HG03354 (cell line): ENCODE measurements around the gene ABCC2.
"Not testable (repeated sequence)": the region's sequence is repeated elsewhere in the genome, so short reads cannot be mapped to it uniquely, and the experiment has no call there.

Source experiments
- ATAC-seq: cut with Tn5 transposase; IDR thresholded peaks from one replicate; pipeline ENCODE4 v1.9.1; 2021; ENCODE audit warnings: mild to moderate bottlenecking; ENCODE audit not compliant: unreplicated experiment, poor library complexity, severe bottlenecking

Gene ABCC2

GRCh38 chr10:99805190-99805589, 22.8 kb downstream of the ABCC2 start:
- ATAC-seq = no peak

DNA sequence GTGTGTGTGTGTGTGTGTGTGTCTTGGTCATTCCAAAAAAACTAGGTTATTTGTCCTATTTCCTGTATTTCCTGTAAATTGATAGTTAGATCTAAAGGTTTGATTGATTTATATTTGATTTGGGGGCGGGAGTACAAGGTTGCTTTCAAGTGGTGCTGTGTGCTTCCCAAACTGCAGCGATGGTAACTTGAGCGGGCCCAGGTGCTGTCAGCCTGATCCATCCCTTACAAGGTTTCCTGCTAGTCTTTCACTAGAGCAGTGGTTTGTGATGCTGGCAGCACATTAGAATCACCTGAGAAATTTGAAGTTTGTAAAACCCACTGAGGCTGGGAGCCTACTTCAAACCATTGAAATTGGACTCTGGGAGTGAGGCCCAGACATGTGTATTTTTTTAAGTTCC, 23.7 kb downstream of the ABCC2 start:
- ATAC-seq = no peak

DNA sequence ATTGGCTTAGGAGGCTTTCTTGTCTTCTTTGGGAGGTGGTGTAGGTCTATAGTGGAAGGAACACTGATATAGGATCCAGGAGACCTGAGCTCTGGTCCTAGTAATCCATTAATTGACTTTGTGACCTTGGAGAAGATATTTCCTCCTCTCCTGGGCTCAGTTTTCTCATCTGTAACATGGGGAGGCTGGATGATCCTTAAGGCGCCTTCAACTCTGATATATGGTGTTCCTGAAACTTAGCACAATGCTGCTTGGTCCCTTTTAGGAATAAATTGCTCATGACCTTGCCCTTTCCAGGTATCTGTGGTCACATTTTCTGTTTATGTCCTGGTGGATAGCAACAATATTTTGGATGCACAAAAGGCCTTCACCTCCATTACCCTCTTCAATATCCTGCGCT, 25.3 kb downstream of the ABCC2 start:
- ATAC-seq = no peak

DNA sequence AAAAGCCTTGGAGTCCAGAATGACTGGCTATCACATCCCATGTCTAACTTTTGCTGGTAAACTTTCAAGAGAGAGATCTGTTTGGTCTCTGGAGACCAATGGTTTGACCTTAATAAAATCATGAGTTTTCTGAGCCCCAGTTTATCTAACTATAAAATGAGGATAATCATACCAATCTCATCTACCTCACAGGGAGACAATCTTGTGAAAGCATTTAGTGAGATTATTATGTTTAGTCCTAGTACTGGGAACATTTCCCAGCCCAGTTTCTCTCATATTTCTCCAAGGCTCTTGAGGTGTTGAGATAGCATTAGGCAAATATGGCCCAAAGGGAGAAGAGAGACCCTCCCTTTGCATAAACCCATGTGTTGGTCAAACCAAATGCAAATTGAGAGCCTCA, 25.8 kb downstream of the ABCC2 start:
- no peak for ATAC-seq

- ATAC-seq = no peak
Observed at GRCh38 chr10:99809481-99809880, 27.0 kb downstream of the ABCC2 start.

GRCh38 chr10:99809931-99810615, 27.6 kb downstream of the ABCC2 start:
- no peak for ATAC-seq

DNA sequence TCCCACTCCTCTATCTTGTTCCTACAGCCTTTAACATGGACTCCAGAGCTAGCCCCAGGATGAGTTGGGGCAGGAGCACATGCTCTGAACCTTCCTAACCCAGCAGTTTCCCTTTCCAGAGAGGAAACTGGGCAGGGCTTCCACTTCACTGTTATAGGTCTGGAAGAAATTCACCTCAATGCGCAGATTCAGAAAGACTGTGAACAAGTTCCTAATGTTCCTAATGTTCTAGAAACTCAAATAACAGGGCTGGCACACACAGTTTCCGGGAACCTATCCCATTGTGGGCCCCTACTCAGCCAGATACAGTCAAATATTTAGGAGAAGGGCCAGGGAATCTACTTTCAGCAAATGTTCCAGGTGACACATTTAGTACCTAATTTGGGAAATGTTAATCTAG, 29.7 kb downstream of the ABCC2 start:
- ATAC-seq = no peak

DNA sequence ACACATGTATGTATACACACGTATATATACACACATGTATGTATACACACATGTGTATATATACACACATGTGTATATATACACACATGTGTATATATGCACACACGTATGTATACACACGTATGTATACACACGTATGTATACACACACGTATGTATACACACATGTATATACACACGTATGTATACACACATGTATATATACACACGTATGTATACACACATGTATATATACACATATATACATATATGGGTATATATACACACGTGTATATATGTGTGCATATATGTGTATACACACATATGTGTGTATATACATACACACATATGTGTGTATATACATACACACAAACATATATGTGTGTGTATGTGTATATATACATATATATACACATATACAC, 31.7 kb downstream of the ABCC2 start:
- ATAC-seq = no peak

- no peak for ATAC-seq
Observed at GRCh38 chr10:99815621-99816020, 33.2 kb downstream of the ABCC2 start.

GRCh38 chr10:99827936-99828335, 45.5 kb downstream of the ABCC2 start:
- no peak for ATAC-seq

DNA sequence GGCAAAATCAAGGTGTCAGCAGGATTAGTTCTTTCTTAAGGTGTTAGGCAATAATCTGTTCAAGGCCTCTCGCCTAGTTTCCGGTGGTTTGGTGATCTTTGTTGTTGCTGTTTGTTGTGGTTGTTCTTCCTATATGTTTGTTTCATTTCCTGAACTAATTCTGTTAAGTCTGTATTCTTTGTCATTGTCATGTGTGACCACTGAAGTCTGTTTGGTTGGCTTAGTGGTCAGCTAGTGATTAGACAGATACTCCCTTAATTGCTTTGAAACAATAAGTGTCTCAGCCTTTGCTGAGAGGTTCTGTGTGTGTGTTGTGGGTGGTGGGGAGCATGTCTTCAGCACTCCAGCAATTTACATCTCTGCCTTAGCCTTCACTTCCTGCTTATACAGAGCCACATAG, 46.0 kb downstream of the ABCC2 start:
- ATAC-seq = no peak

DNA sequence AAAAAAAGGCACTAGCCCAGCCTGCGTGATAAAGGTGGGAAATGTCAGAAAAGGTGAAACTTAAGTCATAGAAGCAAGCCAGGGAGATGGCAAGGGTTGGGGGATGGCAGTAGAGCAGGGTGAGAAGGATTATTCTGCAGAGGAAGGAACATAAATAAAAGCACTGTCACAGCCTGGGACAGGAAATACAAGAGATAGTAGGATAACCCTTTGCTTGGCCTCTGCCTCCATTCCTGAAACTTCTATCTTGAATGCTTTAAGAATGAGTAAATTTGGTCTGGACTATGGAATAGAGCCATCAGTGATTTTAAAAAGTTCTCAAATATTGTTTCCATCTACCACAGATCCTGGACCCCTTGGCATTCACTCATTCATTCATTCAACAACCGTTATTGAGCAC, 50.0 kb downstream of the ABCC2 start:
- ATAC-seq = no peak

GRCh38 chr10:99834410-99834809, 52.0 kb downstream of the ABCC2 start:
- no peak for ATAC-seq

GRCh38 chr10:99835947-99836346, 53.5 kb downstream of the ABCC2 start:
- no peak for ATAC-seq

DNA sequence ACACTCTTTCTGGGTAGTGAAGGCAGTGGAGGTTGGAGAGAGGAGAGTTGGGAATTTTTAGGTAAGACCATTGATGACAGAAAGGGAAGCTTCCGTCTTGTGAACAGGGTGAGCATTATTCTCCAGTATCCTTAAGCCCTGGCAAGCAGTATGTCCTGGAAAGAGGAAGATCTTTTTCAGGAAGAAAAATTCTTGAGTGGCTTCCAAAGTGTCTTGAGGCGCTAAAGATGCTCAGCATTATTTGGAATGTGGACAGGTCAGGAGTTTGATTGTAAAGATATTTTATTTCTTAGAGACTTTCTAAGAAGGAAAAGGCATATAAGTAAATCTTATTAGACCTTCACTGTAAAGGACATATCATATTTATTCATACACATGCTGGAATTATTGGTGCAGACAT, 54.3 kb downstream of the ABCC2 start:
- no peak for ATAC-seq

GRCh38 chr10:99840859-99841258, 58.4 kb downstream of the ABCC2 start:
- not testable (repeated sequence) for ATAC-seq

DNA sequence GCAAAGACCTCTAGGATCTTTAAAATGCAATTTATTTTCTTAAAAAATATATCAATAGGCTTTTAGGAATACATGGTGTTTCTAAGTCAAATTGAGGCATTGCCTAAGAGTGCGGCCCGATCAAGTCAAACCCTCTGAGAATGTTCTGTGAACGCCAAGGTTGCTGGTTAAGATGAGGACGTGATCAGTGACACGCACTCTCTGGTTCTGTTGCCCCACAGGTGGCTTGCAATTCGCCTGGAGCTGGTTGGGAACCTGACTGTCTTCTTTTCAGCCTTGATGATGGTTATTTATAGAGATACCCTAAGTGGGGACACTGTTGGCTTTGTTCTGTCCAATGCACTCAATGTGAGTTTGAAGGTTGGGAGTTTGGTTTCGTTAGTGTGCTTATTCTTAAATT, 59.3 kb downstream of the ABCC2 start:
- no peak for ATAC-seq

- ATAC-seq = no peak
Observed at GRCh38 chr10:99843310-99843709, 60.9 kb downstream of the ABCC2 start.

DNA sequence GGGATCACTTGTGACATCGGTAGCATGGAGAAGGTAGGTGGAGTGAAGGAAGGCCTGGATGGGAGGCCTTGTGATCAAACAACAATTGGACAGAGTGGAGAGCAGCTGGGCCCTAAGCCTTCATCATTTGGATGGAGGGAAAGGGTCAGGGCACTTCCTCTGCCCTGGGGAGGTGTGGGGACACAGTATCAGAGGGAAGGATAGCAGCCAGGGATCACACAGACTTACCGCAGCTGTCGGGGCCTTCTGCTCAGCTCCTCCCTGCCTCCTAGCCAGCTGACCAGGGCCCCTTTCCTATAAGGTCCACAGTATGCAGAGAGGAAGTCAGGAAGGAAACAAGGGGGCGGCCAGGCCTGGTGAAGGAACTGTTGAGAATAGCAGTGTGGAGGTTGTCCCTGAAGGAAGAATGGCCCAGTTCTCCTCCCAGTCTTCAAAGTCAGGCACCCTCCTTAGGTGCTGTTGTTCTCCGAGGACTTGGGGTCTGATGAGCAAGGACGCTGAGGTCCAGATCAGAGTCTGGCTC, 62.1 kb downstream of the ABCC2 start:
- ATAC-seq = no peak

GRCh38 chr10:99845837-99846382, 63.5 kb downstream of the ABCC2 start:
- peak; percentile 78 for ATAC-seq

DNA sequence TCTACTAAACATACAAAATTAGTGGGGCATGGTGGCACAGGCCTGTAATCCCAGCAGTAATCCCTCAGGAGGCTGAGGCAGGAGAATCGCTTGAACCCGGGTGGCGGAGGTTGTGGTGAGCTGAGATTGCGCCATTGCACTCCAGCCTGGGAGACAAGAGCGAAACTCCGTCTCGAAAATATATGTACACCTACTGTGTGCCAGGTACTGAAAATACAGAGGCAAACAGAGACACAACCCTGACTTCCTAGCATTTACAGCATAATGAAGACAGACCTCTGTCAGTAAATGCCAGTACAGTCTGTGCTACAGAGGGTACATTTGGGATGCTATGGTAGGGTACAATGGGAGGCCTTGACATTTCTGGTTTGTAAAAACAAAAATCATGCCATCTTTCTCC, 66.6 kb downstream of the ABCC2 start:
- ATAC-seq = no peak

- no peak for ATAC-seq
Observed at GRCh38 chr10:99849536-99849935, 67.1 kb downstream of the ABCC2 start.
